SK-N-MC (cell line): ENCODE results near the gene HDAC4.

Experiments used
- EZH2 ChIP-seq: fragments of 200-600 bp; sonication (generic); IDR thresholded peaks from one replicate; pipeline ENCODE4 v1.6.1; 2017; ENCODE audit warnings: antibody characterized with exemption
- POLR2AphosphoS5 ChIP-seq: IDR thresholded peaks from 2 replicates; pipeline ENCODE4 v1.6.1; 2012; ENCODE audit warnings: mild to moderate bottlenecking, low read depth, low read length, borderline replicate concordance

DNA sequence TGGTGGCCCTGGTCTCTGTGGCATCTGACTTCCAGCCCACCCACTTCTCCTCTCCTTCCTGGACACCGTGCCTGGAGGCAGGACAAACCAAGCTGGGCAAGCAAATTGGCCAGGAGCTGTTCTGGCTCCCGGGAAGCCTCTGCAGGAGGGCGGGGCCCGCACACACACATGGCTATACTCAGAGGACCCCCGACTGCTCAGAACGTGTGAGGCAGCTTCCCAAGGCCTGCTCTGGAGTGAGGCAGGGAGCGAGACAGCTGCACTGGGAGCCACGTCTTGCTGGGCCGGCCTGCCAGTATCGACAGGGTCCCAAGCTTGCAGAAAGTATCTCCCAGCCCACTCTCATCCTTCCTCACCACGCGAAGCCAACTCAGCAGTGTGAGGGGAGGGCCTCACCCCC is 295.6 kb downstream of the HDAC4 start:
- TF ChIP-seq EZH2 (no peak), POLR2AphosphoS5 (no peak)
